GM12878 (cell line): ENCODE measurements around the gene PROCA1. TPM values are rescaled to one million over a fixed set of nuclear protein-coding genes. Genes with fewer than 3 reads are reported as not detected.

Experiments used
- BACH1 ChIP-seq: fragments of 450-650 bp; IDR thresholded peaks from 2 replicates; pipeline ENCODE4 v1.6.1; 2017; ENCODE audit warnings: mild to moderate bottlenecking, borderline replicate concordance
- CREM ChIP-seq: IDR thresholded peaks from 2 replicates; pipeline ENCODE4 v1.6.1; 2014; ENCODE audit warnings: antibody characterized with exemption, low read depth
- E2F8 ChIP-seq: fragments of 450-650 bp; IDR thresholded peaks from 2 replicates; pipeline ENCODE4 v1.6.1; 2018; ENCODE audit warnings: mild to moderate bottlenecking, low read depth, moderate library complexity; ENCODE audit not compliant: partially characterized antibody
- HSF1 ChIP-seq: fragments of 150-350 bp; IDR thresholded peaks from 2 replicates; pipeline ENCODE4 v1.6.1; 2014; ENCODE audit warnings: mild to moderate bottlenecking, low read depth, low read length
- POLR2A ChIP-seq: IDR thresholded peaks from 2 replicates; pipeline ENCODE4 v1.6.1; 2011; ENCODE audit warnings: low read depth, mild to moderate bottlenecking, low read length
- RAD51 ChIP-seq: fragments of 450-650 bp; IDR thresholded peaks from 2 replicates; pipeline ENCODE4 v1.6.1; 2016; ENCODE audit warnings: moderate library complexity, mild to moderate bottlenecking, inconsistent platforms
- RBBP5 ChIP-seq: fragments of 200-600 bp; sonication (generic); conservative IDR thresholded peaks from 2 replicates; pipeline ENCODE4 v1.6.1; 2016
- SMARCA5 ChIP-seq: fragments of 450-650 bp; IDR thresholded peaks from 2 replicates; pipeline ENCODE4 v1.6.1; 2017; ENCODE audit warnings: mild to moderate bottlenecking
- ZNF687 ChIP-seq: fragments of 450-650 bp; IDR thresholded peaks from 2 replicates; pipeline ENCODE4 v1.6.1; 2017; ENCODE audit warnings: mild to moderate bottlenecking, moderate library complexity
- polyA plus RNA-seq, 11 experiments: library from polyadenylated mRNA; depleted of rRNA in 4 of 11; unstranded in 6 of 11; stranded (reverse) in 5 of 11; fragments of >200 nt; fragmentation: Nextera tagmentation in 4 of 11; fragmentation: Illumina TruSeq in 1 of 11; extraction: Ambion mirVana in 4 of 11; extraction: Trizol in 1 of 11; gene quantifications; 1 replicate in 1 of 11; 2 replicates in 10 of 11; pipeline versions ENCODE4 v1.2.1 to v1.2.3, GENCODE V29; 2011 to 2016; ENCODE audit warnings: inconsistent platforms in 2 of 11, missing spikeins in 2 of 11, low read depth in 1 of 11
- total RNA-seq, 4 experiments: library from RNA; depleted of rRNA in 3 of 4; stranded (reverse); fragments of >200 nt in 3 of 4; fragmentation: Illumina TruSeq in 1 of 4; extraction: Trizol in 1 of 4; gene quantifications; 2 replicates each; pipeline versions ENCODE4 v1.2.1 to v1.2.3, GENCODE V29; 2013 to 2021

Gene PROCA1
- total and polyA plus RNA-seq, 10 of the 15 experiments (the other 5 are each of a cell fraction or from before 2014, with no cell fraction given) = 0.35 to 4.8 (median 1.4) TPM

- no peak for TF ChIP-seq SMARCA5
- TF ChIP-seq E2F8 = no peak
- 0 out of 2 replicates have a peak, but pooled peaks have one; percentile 4 for TF ChIP-seq CREM
- TF ChIP-seq HSF1 = 0 out of 2 replicates have a peak, but pooled peaks have one; percentile 28
- no peak for TF ChIP-seq RBBP5
- TF ChIP-seq ZNF687 = no peak
- TF ChIP-seq POLR2A = peak; percentile 41
- no peak for TF ChIP-seq RAD51
- peak; percentile 61 for TF ChIP-seq BACH1
Measured at GRCh38 chr17:28725166-28725659, 13.5 kb upstream of the PROCA1 start (continued).
